ENCODE measurements around the gene FLRT3. TPM values are rescaled to one million over a fixed set of nuclear protein-coding genes. Genes with fewer than 3 reads are reported as not detected.

FLRT3 gene
- total RNA-seq, 1 experiment from 2014 or later: 1.5 TPM

DNA sequence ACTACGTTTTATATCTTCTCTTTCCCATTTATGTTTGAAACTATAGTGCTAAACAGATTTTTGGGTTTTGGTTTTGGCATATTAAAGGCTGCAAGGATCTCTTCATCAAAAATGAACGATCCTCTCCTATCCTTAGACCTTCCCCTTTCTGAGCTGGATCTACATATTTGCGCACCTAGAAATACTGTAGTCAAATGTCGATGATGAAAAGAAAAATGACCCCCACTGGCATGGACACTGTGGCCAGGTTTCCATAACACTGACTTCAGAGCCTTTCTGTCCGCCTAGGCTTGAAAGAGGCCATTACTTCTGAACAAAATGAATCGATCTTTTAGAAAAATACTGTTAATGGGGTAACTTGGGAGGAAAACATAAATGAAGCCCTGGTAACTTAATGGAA is 5.8 kb downstream of the FLRT3 start:
- Histone ChIP-seq H3K4me1 (ENCODE audit: control insufficient read depth in 1 of 2, insufficient read depth in 2 of 2, low read length in 2 of 2) (no peaks in the 10 kb centered on the region), H3K9me2 (ENCODE audit: insufficient read depth) (no peaks in the 10 kb centered on the region), H3K9ac (ENCODE audit: low read length) (no peak overlapping the region), H3K4me3 (replicated peaks in 1 of 2; ENCODE audit: low read depth in 1 of 2, low read length in 2 of 2) (no peak overlapping the region), H3K27ac (ENCODE audit: low read depth, low read length) (no peak overlapping the region), H3K27me3 (ENCODE audit: insufficient read depth, low read length) (no peaks in the 10 kb centered on the region), H3K4me2 (ENCODE audit: low read length) (no peak overlapping the region), H2AFZ (ENCODE audit: low read depth, low read length, poor library complexity, severe bottlenecking) (no peak overlapping the region), H3K36me3 (ENCODE audit: control insufficient read depth in 1 of 2, insufficient read depth in 2 of 2, low read length in 2 of 2) (no peaks in the 10 kb centered on the region), H3K79me2 (ENCODE audit: insufficient read depth, low read length) (no peaks in the 10 kb centered on the region), H3K9me3 (ENCODE audit: control insufficient read depth in 1 of 2, insufficient read depth in 1 of 2, low read depth in 1 of 2, low read length in 2 of 2) (no peaks in the 10 kb centered on the region), H4K20me1 (ENCODE audit: insufficient read depth) (no peaks in the 10 kb centered on the region)
- CTCF ChIA-PET: no interaction called here
- RAD21 ChIA-PET (ENCODE audit: low non-redundant PET in 1 of 2, low total read pairs in 2 of 2, uncharacterized antibody in 2 of 2, unreplicated experiment in 2 of 2): no interaction called here
- TF ChIP-seq POLR2A (IDR thresholded peaks at IDR 0.05; ENCODE audit: borderline replicate concordance, extremely low read depth, insufficient read depth, insufficient read length): no peak
- no peak for TF ChIP-seq ELF1 (IDR thresholded peaks at IDR 0.05; ENCODE audit: borderline replicate concordance, low read depth)
- no peak for TF ChIP-seq FOSL1 (IDR thresholded peaks at IDR 0.05; ENCODE audit: low read depth)
- TF ChIP-seq ZNF274 (IDR thresholded peaks at IDR 0.05; ENCODE audit: low read depth, low read length): no peak
- no peak for TF ChIP-seq YY1 (IDR thresholded peaks at IDR 0.05; ENCODE audit: extremely low read depth, insufficient replicate concordance, low read depth, low read length)
- no peak for TF ChIP-seq SRF (IDR thresholded peaks at IDR 0.05; ENCODE audit: low read depth)
- no peak for TF ChIP-seq EZH2 (IDR thresholded peaks at IDR 0.05)
- no peak for TF ChIP-seq CTCF (IDR thresholded peaks at IDR 0.05 in 2 of 3, conservative IDR thresholded peaks at IDR 0.05 in 1 of 3; ENCODE audit: borderline replicate concordance in 1 of 3, insufficient read depth in 1 of 3, low read depth in 2 of 3, low read length in 2 of 3)
- TF ChIP-seq CEBPB (IDR thresholded peaks at IDR 0.05; ENCODE audit: low read depth): no peak
- TF ChIP-seq MAX (IDR thresholded peaks at IDR 0.05): no peak
- ATAC-seq: no peak
- intact Hi-C loops (cut with micrococcal nuclease): loop anchor here (10.0 kb wide), 2 partner anchors 383 to 613 kb away; no protein-coding TSS in a partner anchor
- POLR2A ChIA-PET: no interaction called here
- no TSS peak for BruUV-seq (replicated peaks)
- DNase-seq (ENCODE audit: low read depth, low spot score): no peak
